Activated naive CD4-positive, alpha-beta T cell treated with anti-CD3 and anti-CD28 coated beads, Interleukin-2, amount 50 U/mL, for 24 hours (primary cell): ENCODE measurements around the gene CAPN14.

Experiments
- H3K27ac Mint-ChIP-seq: one replicate; pipeline ENCODE4 v1.8.0; 2021; ENCODE audit warnings: mild to moderate bottlenecking, mixed read lengths
- H3K27me3 Mint-ChIP-seq: one replicate; pipeline ENCODE4 v1.8.0; 2021; ENCODE audit warnings: mixed read lengths
- H3K36me3 Mint-ChIP-seq: one replicate; pipeline ENCODE4 v1.8.0; 2021; ENCODE audit warnings: mixed read lengths
- H3K4me1 Mint-ChIP-seq: one replicate; pipeline ENCODE4 v1.8.0; 2021; ENCODE audit warnings: mixed read lengths
- H3K4me3 Mint-ChIP-seq: one replicate; pipeline ENCODE4 v1.8.0; 2021; ENCODE audit warnings: mild to moderate bottlenecking, mixed read lengths
- H3K9me3 Mint-ChIP-seq: one replicate; pipeline ENCODE4 v1.8.0; 2021; ENCODE audit warnings: mixed read lengths

Gene CAPN14

GRCh38 chr2:31235504-31235902, 18.2 kb upstream of the CAPN14 start:
- H3K4me1 Mint-ChIP-seq = peaks cover 25% of the 10 kb centered on the region
- no peak overlapping the region for H3K27ac Mint-ChIP-seq
- H3K27me3 Mint-ChIP-seq = no peaks in the 10 kb centered on the region
- H3K36me3 Mint-ChIP-seq = no peaks in the 10 kb centered on the region
- H3K9me3 Mint-ChIP-seq = no peaks in the 10 kb centered on the region
- H3K4me3 Mint-ChIP-seq = peak overlapping the region; percentile 77

- Mint-ChIP-seq H3K27ac (peak overlapping the region; percentile 60), H3K36me3 (no peaks in the 10 kb centered on the region), H3K9me3 (no peaks in the 10 kb centered on the region), H3K4me1 (peaks cover 25% of the 10 kb centered on the region), H3K4me3 (peak overlapping the region; percentile 77), H3K27me3 (no peaks in the 10 kb centered on the region)
Observed at GRCh38 chr2:31234683-31235503, 17.6 kb upstream of the CAPN14 start.

- Mint-ChIP-seq H3K27me3 (no peaks in the 10 kb centered on the region), H3K4me3 (peak within 1 kb of the TSS; percentile 77), H3K27ac (peak within 1 kb of the TSS; percentile 60), H3K4me1 (peaks cover 25% of the 10 kb centered on the region), H3K9me3 (no peaks in the 10 kb centered on the region), H3K36me3 (no peaks in the 10 kb centered on the region)
Observed at GRCh38 chr2:31233741-31234682, 16.7 kb upstream of the CAPN14 start, which contains the start of gene EHD3. EHD3 (plus strand) TSS chr2:31234152; CDS start chr2:31234622, 470 bp downstream.

- peak overlapping the region; percentile 23 for H3K27ac Mint-ChIP-seq
- no peaks in the 10 kb centered on the region for H3K36me3 Mint-ChIP-seq
- H3K4me3 Mint-ChIP-seq = peak overlapping the region; percentile 76
- peaks cover 25% of the 10 kb centered on the region for H3K4me1 Mint-ChIP-seq
- no peaks in the 10 kb centered on the region for H3K27me3 Mint-ChIP-seq
- no peaks in the 10 kb centered on the region for H3K9me3 Mint-ChIP-seq
Observed at GRCh38 chr2:31233231-31233630, 15.9 kb upstream of the CAPN14 start.

GRCh38 chr2:31232586-31232985, 15.3 kb upstream of the CAPN14 start:
- no peak overlapping the region for H3K27ac Mint-ChIP-seq
- H3K4me3 Mint-ChIP-seq = no peak overlapping the region
- H3K27me3 Mint-ChIP-seq = peaks cover under 1% of the 10 kb centered on the region
- H3K9me3 Mint-ChIP-seq = no peaks in the 10 kb centered on the region
- no peaks in the 10 kb centered on the region for H3K36me3 Mint-ChIP-seq
- peaks cover 25% of the 10 kb centered on the region for H3K4me1 Mint-ChIP-seq

GRCh38 chr2:31231571-31232302, 14.4 kb upstream of the CAPN14 start:
- peaks cover 22% of the 10 kb centered on the region for H3K4me1 Mint-ChIP-seq
- H3K4me3 Mint-ChIP-seq = no peak overlapping the region
- H3K27ac Mint-ChIP-seq = no peak overlapping the region
- no peaks in the 10 kb centered on the region for H3K9me3 Mint-ChIP-seq
- H3K27me3 Mint-ChIP-seq = peaks cover 2% of the 10 kb centered on the region
- no peaks in the 10 kb centered on the region for H3K36me3 Mint-ChIP-seq

- Mint-ChIP-seq H3K4me3 (no peak overlapping the region), H3K9me3 (no peaks in the 10 kb centered on the region), H3K4me1 (peaks cover 17% of the 10 kb centered on the region), H3K36me3 (no peaks in the 10 kb centered on the region), H3K27me3 (peaks cover 2% of the 10 kb centered on the region), H3K27ac (no peak overlapping the region)
Observed at GRCh38 chr2:31230751-31231150, 13.4 kb upstream of the CAPN14 start.

- no peak overlapping the region for H3K4me3 Mint-ChIP-seq
- H3K4me1 Mint-ChIP-seq = peaks cover 8% of the 10 kb centered on the region
- H3K27ac Mint-ChIP-seq = no peak overlapping the region
- H3K9me3 Mint-ChIP-seq = no peaks in the 10 kb centered on the region
- peaks cover 3% of the 10 kb centered on the region for H3K36me3 Mint-ChIP-seq
- peaks cover 5% of the 10 kb centered on the region for H3K27me3 Mint-ChIP-seq
Observed at GRCh38 chr2:31228717-31229116, 11.4 kb upstream of the CAPN14 start.

GRCh38 chr2:31227711-31228125, 10.4 kb upstream of the CAPN14 start:
- Mint-ChIP-seq H3K27me3 (peaks cover 6% of the 10 kb centered on the region), H3K36me3 (peaks cover 3% of the 10 kb centered on the region), H3K4me1 (no peaks in the 10 kb centered on the region), H3K27ac (no peak overlapping the region), H3K4me3 (no peak overlapping the region), H3K9me3 (no peaks in the 10 kb centered on the region)

GRCh38 chr2:31227110-31227509, 9.8 kb upstream of the CAPN14 start:
- no peak overlapping the region for H3K4me3 Mint-ChIP-seq
- no peaks in the 10 kb centered on the region for H3K9me3 Mint-ChIP-seq
- peaks cover 8% of the 10 kb centered on the region for H3K27me3 Mint-ChIP-seq
- no peaks in the 10 kb centered on the region for H3K4me1 Mint-ChIP-seq
- H3K27ac Mint-ChIP-seq = no peak overlapping the region
- H3K36me3 Mint-ChIP-seq = peaks cover 3% of the 10 kb centered on the region

GRCh38 chr2:31226266-31226665, 9.0 kb upstream of the CAPN14 start:
- Mint-ChIP-seq H3K27ac (no peak overlapping the region), H3K4me3 (no peak overlapping the region), H3K9me3 (no peaks in the 10 kb centered on the region), H3K36me3 (peaks cover 3% of the 10 kb centered on the region), H3K27me3 (peaks cover 10% of the 10 kb centered on the region), H3K4me1 (no peaks in the 10 kb centered on the region)

- Mint-ChIP-seq H3K27me3 (peaks cover 12% of the 10 kb centered on the region), H3K9me3 (no peaks in the 10 kb centered on the region), H3K4me3 (no peak overlapping the region), H3K4me1 (no peaks in the 10 kb centered on the region), H3K36me3 (peaks cover 5% of the 10 kb centered on the region), H3K27ac (no peak overlapping the region)
Observed at GRCh38 chr2:31223749-31224148, 6.4 kb upstream of the CAPN14 start.

GRCh38 chr2:31223026-31223425, 5.7 kb upstream of the CAPN14 start:
- Mint-ChIP-seq H3K36me3 (peaks cover 5% of the 10 kb centered on the region), H3K9me3 (no peaks in the 10 kb centered on the region), H3K27ac (no peak overlapping the region), H3K4me3 (no peak overlapping the region), H3K27me3 (peaks cover 12% of the 10 kb centered on the region), H3K4me1 (no peaks in the 10 kb centered on the region)

GRCh38 chr2:31222071-31222470, 4.8 kb upstream of the CAPN14 start:
- no peaks in the 10 kb centered on the region for H3K9me3 Mint-ChIP-seq
- no peak overlapping the region for H3K4me3 Mint-ChIP-seq
- peaks cover 5% of the 10 kb centered on the region for H3K36me3 Mint-ChIP-seq
- no peak overlapping the region for H3K27ac Mint-ChIP-seq
- no peaks in the 10 kb centered on the region for H3K4me1 Mint-ChIP-seq
- H3K27me3 Mint-ChIP-seq = peaks cover 10% of the 10 kb centered on the region

- Mint-ChIP-seq H3K36me3 (peaks cover 5% of the 10 kb centered on the region), H3K4me1 (no peaks in the 10 kb centered on the region), H3K9me3 (no peaks in the 10 kb centered on the region), H3K27ac (no peak overlapping the region), H3K4me3 (no peak overlapping the region), H3K27me3 (peaks cover 10% of the 10 kb centered on the region)
Observed at GRCh38 chr2:31221544-31221943, 4.2 kb upstream of the CAPN14 start.
